ENCODE data around the gene CYP8B1.

DNA sequence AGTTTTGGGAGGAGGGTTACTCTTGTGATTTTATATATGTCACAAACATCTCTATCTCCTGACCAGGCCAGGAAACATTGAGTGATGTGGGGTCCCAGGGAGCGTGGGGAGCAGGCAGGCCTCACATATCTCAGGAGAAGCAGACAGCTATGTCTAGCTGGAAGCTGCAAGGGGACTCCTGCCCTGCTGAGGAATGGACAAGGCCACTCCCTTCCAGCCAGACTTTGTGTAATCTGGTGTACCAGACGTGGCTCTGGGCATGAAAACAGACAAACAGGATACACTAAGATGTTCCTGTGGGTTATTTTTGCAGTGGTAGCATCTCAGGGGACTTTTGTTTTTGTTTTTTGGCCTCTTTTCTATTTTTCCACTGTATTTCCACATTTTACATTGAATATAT is 23.2 kb downstream of the CYP8B1 start:
- TF ChIP-seq POLR2A (IDR thresholded peaks at IDR 0.05; ENCODE audit: low read length) = peak; percentile 66
- TF ChIP-seq GATA1 (IDR thresholded peaks at IDR 0.05; ENCODE audit: low read depth, low read length) = peak; percentile 41
